Measurements from ENCODE around the gene NDUFS8.

The NDUFS8 gene

DNA sequence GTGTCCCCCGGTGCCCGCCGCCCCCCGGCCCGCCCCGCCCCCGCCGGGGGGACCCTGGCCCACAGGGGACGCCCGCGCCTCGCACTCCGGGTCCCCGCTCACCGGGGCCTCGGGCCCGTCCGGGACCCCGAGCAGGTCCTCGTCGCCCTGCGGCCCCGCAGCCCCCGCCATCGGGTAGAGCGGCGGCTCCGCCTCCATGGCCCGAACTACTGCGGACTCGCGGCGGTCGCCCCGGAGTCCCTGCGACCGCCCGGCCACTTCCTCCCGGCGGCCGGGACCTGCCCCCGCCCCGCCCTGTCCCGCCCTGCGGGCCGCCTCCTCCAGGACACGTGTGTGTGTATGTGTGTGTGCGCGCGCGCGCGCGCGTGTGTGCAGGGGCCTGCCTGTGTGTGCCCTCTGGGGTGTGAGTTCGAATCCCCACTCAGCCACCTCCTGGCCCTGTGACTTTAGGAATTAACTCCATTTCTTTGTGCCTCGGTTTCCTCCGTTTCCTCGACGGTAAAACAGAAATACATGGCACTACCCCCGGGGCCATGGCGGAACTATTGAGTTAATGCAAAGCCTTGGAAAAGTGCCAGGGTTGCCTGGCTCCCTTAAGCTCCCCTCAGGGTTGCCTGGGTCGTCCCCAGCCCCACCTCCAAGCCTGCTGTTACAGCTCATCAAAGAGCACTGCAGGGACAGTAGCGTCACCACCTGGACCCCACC, 26.5 kb upstream of the NDUFS8 start, which contains the start of gene UNC93B1:
Gene UNC93B1, minus strand, starts transcription at position 252 of the 705 bp plus-strand sequence. Its CDS starts 54 bp downstream, at position 198.
- peak; percentile 77 for DNase-seq

- no peak for DNase-seq
These were observed 25.7 kb upstream of the NDUFS8 start for GRCh38 chr11:68004551-68005335.

DNA sequence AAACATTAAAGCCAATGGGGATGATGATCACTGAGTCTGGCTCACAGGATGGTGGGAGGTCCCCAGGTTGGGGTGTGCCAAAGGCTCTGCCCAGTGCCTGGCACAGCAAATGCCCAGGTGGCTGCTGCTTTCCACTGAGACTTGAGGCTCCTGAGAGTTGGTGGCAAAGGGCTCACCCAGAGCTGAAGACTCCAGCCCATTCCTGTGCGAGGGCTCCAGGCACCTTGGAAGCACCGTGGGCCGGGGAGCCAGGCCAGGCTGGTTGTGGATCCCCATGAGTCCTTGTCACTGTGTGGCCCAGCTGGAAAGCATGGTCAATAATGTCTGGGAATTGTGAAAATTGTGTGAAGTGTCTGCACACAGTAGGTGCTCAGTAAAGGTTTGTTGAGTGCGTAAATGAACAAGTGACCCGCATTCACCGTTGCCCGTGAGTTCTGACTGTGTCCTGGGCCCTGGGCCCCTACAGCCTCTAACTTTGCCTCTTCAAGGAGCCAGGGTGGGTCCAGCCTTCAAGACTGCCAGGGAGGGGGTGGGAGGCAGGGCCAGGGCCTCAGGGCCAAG, 23.8 kb upstream of the NDUFS8 start:
- no peak for DNase-seq

GRCh38 chr11:68007498-68008380, 22.7 kb upstream of the NDUFS8 start:
- no peak for DNase-seq

GRCh38 chr11:68008381-68009337, 21.8 kb upstream of the NDUFS8 start:
- DNase-seq = no peak

DNA sequence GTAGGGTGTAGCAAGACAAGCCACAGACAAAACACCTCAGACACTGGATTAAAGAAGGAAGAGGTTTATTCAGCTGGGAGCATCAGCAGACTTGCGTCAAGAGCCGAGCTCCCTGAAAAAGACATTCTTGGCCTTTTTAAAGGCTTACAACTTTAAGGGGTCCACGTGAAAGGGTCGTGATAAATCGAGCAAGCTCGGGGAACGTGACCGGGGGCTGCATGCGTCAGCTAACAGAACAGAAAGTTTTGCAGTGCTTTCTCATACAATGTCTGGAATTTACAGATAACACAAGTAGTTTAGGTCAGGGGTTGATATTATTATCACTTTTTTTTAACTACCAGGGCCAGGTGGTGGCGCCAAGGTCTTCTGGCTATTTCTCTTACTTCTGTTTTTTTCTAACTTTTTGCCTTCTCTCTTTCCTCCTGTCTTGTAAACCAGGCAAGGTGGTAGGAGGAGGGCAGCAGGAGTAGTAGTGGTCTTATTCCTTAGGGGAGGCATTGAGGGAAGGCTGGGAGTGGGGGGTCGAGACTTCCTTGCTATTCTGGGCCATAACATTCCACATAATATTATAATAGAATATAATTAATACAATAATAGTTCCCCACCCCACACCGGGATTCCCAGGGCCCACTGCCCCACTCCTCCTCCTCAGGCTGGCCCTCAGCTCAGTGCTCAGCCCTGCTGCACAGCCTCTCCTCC, 20.9 kb upstream of the NDUFS8 start:
- no peak for DNase-seq

DNA sequence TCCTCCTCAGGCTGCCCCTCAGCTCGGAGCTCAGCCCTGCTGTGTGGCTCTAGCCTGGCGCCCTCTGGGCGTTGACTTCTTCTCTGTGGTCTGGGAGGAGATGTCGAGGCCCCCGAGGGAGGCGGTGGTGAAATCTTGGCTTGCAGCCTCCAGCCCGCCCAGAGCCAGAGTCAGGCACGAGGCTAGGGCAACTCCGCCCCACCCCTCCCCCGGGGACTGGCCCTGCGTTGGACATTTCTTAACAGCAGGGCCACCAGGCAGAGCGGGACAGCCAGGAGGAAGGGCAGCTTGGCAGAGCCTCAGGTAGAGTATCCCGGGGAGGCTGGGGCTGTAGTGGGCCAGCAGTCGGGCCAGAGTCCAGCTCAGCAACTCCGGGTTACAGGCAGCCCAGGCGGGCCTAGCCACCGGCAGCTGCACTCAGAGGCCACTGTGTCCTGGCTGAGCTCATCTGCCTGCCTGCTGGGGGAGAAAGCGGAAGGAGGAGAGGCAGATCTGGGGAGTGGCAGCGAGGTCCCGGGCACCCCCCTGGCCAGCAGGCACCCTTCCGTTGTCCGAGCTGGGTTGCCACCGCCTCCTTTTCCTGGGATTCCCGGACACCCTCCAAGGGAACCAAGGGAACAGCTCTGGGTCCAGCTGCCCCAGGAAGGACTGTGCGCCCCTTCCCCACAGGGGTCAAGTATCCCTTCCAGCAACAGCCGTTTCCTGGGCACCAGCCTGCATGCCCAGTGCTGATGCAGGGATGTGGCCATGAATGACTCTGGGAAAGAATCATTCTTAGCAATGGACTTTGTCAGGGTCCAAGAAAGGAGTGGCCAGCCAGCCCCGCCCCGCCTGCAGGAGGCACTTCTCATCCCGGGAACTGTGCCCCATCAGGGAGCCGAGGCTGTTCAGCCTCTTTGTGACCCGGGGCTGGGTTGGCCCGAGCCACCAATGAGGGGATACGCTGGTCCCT, 20.1 kb upstream of the NDUFS8 start, which contains the start of gene ALDH3B1:
Gene ALDH3B1, plus strand, starts transcription at position 238 of the 952 bp plus-strand sequence. CDS start 4,971 bp downstream, outside the sequence.
- DNase-seq = no peak

- no peak for DNase-seq
These were observed 19.2 kb upstream of the NDUFS8 start for GRCh38 chr11:68011051-68011943.

DNA sequence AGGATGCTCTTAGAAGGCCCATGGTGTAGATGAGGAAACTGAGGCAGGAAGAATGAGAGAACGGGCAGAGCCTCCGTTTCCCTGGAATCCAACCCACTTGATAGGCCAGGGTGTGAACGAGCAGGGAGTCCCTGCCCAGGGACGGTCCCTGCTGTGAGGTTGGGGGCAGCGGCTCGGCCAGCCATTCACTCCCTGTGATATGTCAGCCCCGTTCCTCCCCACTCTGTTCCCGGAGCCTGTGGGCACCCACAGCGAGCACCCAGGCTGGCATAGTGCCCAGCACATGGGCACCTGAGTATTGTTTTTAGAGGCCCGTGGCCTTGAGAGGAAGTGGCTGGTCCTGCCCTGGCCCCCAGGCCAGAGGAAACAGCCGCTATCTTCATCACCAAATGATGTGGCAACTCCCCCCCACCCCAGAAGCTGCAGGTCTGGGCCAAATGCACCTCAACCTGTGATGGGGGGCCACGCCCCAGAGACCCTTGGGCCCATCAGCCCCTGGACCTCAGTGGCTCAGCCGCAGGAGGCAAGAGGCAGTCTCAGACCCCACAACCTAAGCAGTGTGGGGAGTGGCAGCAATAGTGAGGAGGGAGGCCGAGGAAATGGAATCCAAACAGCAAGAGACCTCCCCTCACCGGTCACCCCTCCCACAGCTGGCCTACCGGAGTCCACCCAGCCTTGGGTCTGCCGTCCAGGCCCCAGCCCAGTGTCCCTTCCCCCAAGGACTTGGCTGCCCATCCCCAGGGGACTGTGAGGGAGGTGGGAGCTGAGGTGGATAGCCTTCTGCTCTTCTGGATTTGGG, 18.2 kb upstream of the NDUFS8 start:
- no peak for DNase-seq

GRCh38 chr11:68012843-68013610, 17.5 kb upstream of the NDUFS8 start:
- DNase-seq = no peak

DNA sequence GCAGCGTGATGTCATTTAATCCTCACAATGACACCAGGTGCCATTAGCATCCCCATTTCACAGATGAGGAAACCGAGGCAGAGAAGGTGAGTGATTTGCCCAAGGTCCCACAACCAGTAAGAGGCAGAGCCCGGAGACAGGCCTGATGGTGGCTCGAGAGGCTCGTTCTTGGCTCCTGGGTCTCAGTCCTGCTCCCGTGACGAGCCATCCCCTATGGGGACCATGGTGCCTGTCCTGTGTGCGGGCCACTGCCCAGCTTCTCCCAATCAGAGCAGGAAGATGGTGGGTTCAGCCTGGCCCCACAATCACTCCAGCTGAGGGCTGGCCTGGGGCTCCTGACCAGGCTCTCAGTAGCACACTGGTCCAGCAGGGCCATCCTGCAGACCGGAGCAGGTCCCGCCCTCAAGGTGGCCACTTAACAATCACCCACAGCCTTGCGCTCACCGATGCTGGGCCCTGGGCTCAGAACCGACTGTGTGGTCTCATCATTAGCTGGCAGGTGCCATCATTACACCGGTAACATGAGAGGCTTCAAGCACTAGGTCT, 16.8 kb upstream of the NDUFS8 start:
- no peak for DNase-seq

DNA sequence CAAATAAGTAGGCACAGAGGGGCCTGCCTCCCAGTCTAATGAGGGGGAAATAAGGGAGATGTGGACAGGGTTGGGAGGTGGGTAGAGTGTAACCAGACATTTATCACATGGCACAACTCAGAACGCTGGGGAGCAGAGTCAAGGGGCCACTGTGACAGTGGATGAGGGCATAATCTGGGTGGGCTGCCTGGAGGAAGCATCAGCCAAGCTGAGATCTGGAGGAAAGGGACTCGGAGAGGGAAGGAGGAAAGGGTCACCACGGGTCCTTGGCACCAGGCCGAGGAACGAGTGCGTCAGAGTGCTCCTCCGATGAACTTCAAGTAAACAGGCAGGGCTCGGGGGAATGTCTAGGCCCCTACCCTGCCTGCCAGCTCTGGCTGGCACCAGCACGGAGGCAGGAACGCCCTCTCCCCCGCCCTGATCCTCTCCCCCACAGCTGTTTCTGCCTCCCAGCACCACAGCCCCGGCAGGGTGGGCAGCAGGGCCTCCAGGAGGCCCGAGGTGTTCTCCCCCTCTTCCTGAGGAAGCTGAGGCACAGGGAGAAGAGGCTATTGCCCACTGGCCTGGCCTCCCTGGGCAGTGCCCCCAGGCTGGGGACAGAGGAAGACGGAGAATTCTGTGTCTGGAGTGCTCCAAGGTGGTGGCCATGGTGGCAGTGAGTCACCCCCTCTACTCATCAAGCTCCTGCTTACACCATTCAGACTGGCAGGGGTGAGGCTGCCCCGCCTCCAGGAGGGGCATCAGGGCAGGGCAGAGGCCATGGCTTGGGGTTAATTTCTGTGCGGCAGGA, 16.1 kb upstream of the NDUFS8 start:
- no peak for DNase-seq

GRCh38 chr11:68014947-68015447, 15.5 kb upstream of the NDUFS8 start:
- DNase-seq = no peak

DNA sequence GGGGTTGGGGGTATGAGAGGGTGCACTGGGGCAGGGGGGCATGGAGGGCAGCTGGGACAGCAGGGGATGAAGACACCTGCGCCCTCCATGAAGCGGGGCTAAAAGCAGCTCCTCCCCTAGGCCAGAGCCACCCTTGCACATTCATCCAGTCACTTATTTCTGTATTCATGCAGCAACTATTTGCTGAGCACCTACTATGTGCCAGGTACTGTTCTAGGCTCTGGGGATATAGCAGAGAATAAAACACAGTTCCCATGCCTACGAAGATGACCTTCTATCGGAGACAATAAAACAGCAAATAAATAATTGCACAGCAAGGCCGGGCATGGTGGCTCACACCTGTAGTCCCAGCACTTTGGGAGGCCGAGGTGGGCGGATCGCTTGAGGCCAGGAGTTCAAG, 15.0 kb upstream of the NDUFS8 start:
- DNase-seq = no peak

GRCh38 chr11:68016161-68016903, 14.1 kb upstream of the NDUFS8 start:
- DNase-seq = no peak
